HepG2 (cell line): ENCODE measurements around the gene RHOV. TPM values are rescaled to one million over a fixed set of nuclear protein-coding genes. Genes with fewer than 3 reads are reported as not detected.

Experiments
- CREBL2 ChIP-seq: sonication (generic); formaldehyde crosslinking; IDR thresholded peaks from 2 replicates; pipeline ENCODE4 v1.8.1; 2023; ENCODE audit warnings: missing genetic modification reagents, mild to moderate bottlenecking, borderline replicate concordance
- CTCF ChIP-seq: sonication (generic); formaldehyde crosslinking; IDR thresholded peaks from 2 replicates; pipeline ENCODE4 v1.5.0; 2020; ENCODE audit warnings: mild to moderate bottlenecking, missing genetic modification reagents, moderate library complexity
- DNMT3B ChIP-seq: conservative IDR thresholded peaks from 2 replicates; pipeline ENCODE4 v1.6.1; 2016; ENCODE audit warnings: missing biosample characterization, control low read depth
- E2F5 ChIP-seq: sonication (generic); formaldehyde crosslinking; conservative IDR thresholded peaks from 2 replicates; pipeline ENCODE4 v1.4.0; 2020; ENCODE audit warnings: missing genetic modification reagents
- HNRNPL ChIP-seq: fragments of 200-400 bp; formaldehyde crosslinking; IDR thresholded peaks from 2 replicates; pipeline ENCODE4 v1.6.1; 2017; ENCODE audit warnings: mild to moderate bottlenecking, low read depth, low read length
- LBX2 ChIP-seq: sonication (generic); formaldehyde crosslinking; IDR thresholded peaks from 2 replicates; pipeline ENCODE4 v1.5.0; 2020; ENCODE audit warnings: missing genetic modification reagents, mild to moderate bottlenecking, borderline replicate concordance
- MBD4 ChIP-seq: IDR thresholded peaks from 2 replicates; pipeline ENCODE4 v1.6.1; 2012; ENCODE audit warnings: low read length, inconsistent platforms, borderline replicate concordance
- MED8 ChIP-seq: sonication (generic); formaldehyde crosslinking; IDR thresholded peaks from 2 replicates; pipeline ENCODE4 v1.8.1; 2023; ENCODE audit warnings: mild to moderate bottlenecking, missing genetic modification reagents; ENCODE audit not compliant: insufficient replicate concordance
- MLX ChIP-seq: IDR thresholded peaks from 2 replicates; pipeline ENCODE4 v1.6.1; 2016
- SMARCE1 ChIP-seq: fragments of 450-650 bp; IDR thresholded peaks from 2 replicates; pipeline ENCODE4 v1.6.1; 2017; ENCODE audit warnings: borderline replicate concordance
- SMC3 ChIP-seq: IDR thresholded peaks from 2 replicates; pipeline ENCODE4 v1.6.1; 2011; ENCODE audit warnings: low read length, improper control_type of control experiment
- STAG1 ChIP-seq: sonication (generic); formaldehyde crosslinking; IDR thresholded peaks from 2 replicates; pipeline ENCODE4 v1.4.0; 2020; ENCODE audit warnings: missing genetic modification reagents
- THAP7 ChIP-seq: sonication (generic); formaldehyde crosslinking; IDR thresholded peaks from 2 replicates; pipeline ENCODE4 v1.8.1; 2023; ENCODE audit warnings: mild to moderate bottlenecking, missing genetic modification reagents
- ZFYVE20 ChIP-seq: sonication (generic); formaldehyde crosslinking; IDR thresholded peaks from 2 replicates; pipeline ENCODE4 v1.8.0; 2023; ENCODE audit warnings: low read depth, mild to moderate bottlenecking, moderate library complexity, missing genetic modification reagents, borderline replicate concordance
- ZNF12 ChIP-seq: sonication (generic); formaldehyde crosslinking; IDR thresholded peaks from 2 replicates; pipeline ENCODE4 v1.5.0; 2020; ENCODE audit warnings: missing genetic modification reagents
- ZSCAN9 ChIP-seq: IDR thresholded peaks from 2 replicates; pipeline ENCODE4 v1.6.1; 2016; ENCODE audit warnings: borderline replicate concordance
- polyA plus RNA-seq, 8 experiments: library from polyadenylated mRNA; depleted of rRNA in 3 of 8; stranded (reverse) in 7 of 8; unstranded in 1 of 8; fragments of >200 nt; fragmentation: Illumina TruSeq in 4 of 8; extraction: Trizol in 4 of 8; gene quantifications; 2 replicates each; pipeline versions ENCODE4 v1.2.1 to v1.2.3, GENCODE V29; 2011 to 2016; ENCODE audit warnings: low read depth in 4 of 8, missing spikeins in 1 of 8, mixed read lengths in 1 of 8; ENCODE audit not compliant: insufficient read depth in 1 of 8
- total RNA-seq, 5 experiments: library from RNA; depleted of rRNA; stranded (reverse); fragments of >200 nt; fragmentation: Illumina TruSeq; extraction: Trizol; gene quantifications; 2 replicates each; pipeline ENCODE4 v1.2.3, GENCODE V29; 2016; ENCODE audit warnings: low read depth in 1 of 5

RHOV gene
- total and polyA plus RNA-seq, 2 of the 13 experiments (the other 11 are each of a cell fraction or from before 2014, with no cell fraction given) = 0.17 to 0.18 TPM

- TF ChIP-seq CTCF (CRISPR knock-in tag) (peak; percentile 78), DNMT3B (no peak), SMARCE1 (no peak), CREBL2 (CRISPR knock-in tag) (no peak), MBD4 (no peak), THAP7 (CRISPR knock-in tag) (no peak), ZNF12 (no peak), E2F5 (CRISPR knock-in tag) (no peak), STAG1 (peak; percentile 68), ZSCAN9 (CRISPR knock-in tag) (no peak), MLX (CRISPR knock-in tag) (no peak), LBX2 (no peak), SMC3 (peak; percentile 15; the same call in 1 of the 2 replicates), ZFYVE20 (CRISPR knock-in tag) (no peak), HNRNPL (0 out of 2 replicates have a peak, but pooled peaks have one; percentile 16), MED8 (no peak)
Measured at GRCh38 chr15:40914486-40914885, 40.5 kb upstream of the RHOV start (continued).
